ENCODE results near the gene GGTLC1. TPM values are rescaled to one million over a fixed set of nuclear protein-coding genes. Genes with fewer than 3 reads are reported as not detected.

GGTLC1 gene
- polyA plus RNA-seq, 2 of the 4 experiments (the other 2 are of a cell fraction) = not detected

DNA sequence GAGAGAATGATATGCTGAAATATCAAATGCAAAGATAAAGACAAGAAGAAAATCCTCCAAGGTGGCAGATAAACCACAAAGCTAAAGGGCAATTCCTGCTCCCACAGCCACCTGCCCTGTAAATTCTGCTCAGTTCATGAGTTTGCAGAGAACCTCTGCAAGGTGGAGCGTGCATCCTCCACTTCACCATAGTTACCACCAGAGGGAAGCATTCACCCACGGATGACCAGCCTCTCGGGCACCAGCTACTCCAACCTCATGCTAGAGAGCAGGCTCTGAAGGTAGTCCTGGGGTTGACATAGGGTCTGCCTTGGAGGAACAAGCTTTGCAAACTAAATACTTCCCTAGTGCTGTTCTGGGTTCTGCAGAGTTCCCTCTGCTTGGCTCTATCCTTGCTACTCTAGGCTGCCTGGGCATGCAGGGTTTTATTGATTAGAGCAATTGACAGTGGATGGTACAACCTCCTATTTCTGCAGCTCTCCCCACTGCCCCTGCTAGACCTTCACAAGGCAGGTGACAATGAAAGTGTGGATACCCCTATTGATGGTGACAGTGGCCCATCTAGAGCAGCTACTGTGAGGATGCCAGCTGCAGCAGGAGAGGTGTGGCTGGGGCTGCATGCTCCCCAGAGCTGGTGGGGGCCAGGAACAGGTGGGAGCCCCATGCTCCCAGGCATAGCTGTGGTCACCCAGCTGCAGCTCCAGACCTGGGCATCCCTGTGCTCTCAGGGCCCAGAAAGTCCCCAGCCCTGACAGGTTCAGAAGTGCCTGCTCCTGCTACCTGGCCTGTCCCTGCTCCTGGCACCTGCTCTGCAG lies 51.1 kb downstream of the GGTLC1 start (continued):
- TF ChIP-seq ZNF302 (CRISPR knock-in tag; IDR thresholded peaks at IDR 0.05) (no peak), ZSCAN20 (CRISPR knock-in tag; IDR thresholded peaks at IDR 0.05) (no peak), RAD21 (conservative IDR thresholded peaks at IDR 0.05 in 1 of 2, IDR thresholded peaks at IDR 0.05 in 1 of 2) (peak; percentile 96), POLR2A (IDR thresholded peaks at IDR 0.05; ENCODE audit: low read length) (no peak), SMC3 (IDR thresholded peaks at IDR 0.05) (peak; percentile 94)

Small RNAs within 50 kb of the gene (small RNA-seq; reads per million reads assigned to genes)
- gene AL133466.1 = 0 reads per million in 6 experiments

Other genes with a start within 250 kb of the GGTLC1 start
- 2.1 TPM in 2 replicates for gene CST1, start 237.8 kb downstream of the GGTLC1 start, polyA plus RNA-seq (2011; rRNA removed)
- gene CST1, start 237.8 kb downstream of the GGTLC1 start, polyA plus RNA-seq (2017; fragmentation: RNase III; extraction: RNeasy Plus Mini Kit Qiagen cat#74134 plus additional on column Dnase treatment) = 0.28 to 0.63 TPM (median 0.44 TPM) in 3 replicates
- gene CST2, start 162.1 kb downstream of the GGTLC1 start, polyA plus RNA-seq (2011; rRNA removed) = not detected in 2 replicates
- 0.13 TPM in 1 of 3 replicates, not detected in the others for gene CST2, start 162.1 kb downstream of the GGTLC1 start, polyA plus RNA-seq (2017; fragmentation: RNase III; extraction: RNeasy Plus Mini Kit Qiagen cat#74134 plus additional on column Dnase treatment)
- not detected in 2 replicates for gene CST5, start 109.0 kb downstream of the GGTLC1 start, polyA plus RNA-seq (2011; rRNA removed)
- gene CST5, start 109.0 kb downstream of the GGTLC1 start, polyA plus RNA-seq (2017; fragmentation: RNase III; extraction: RNeasy Plus Mini Kit Qiagen cat#74134 plus additional on column Dnase treatment) = not detected in 3 replicates

Data from A549 (cell line).